Pancreas (tissue), 10 donors: ENCODE measurements around the gene F7. TPM values are rescaled to one million over a fixed set of nuclear protein-coding genes. Genes with fewer than 3 reads are reported as not detected.

Source experiments
- ATAC-seq, 4 donors: fragments of 200-7000 bp; cut with Tn5 transposase; one replicate each; pipeline versions ENCODE4 v1.8.0 to v1.9.1; 2020; ENCODE audit warnings: mild to moderate bottlenecking in 4 of 4, moderate library complexity in 4 of 4
- DNase-seq, 6 donors: peaks; one replicate each; pipeline ENCODE4 v3.0.0-alpha.2; 2020
- FAIRE-seq: peaks from 2 replicates; lab custom pipeline; 2012; peaks lifted over from hg19 to GRCh38; lab: Jason Lieb, UNC
- H3K27ac ChIP-seq, 4 donors: fragments of 200-600 bp; sonication (generic); 1 replicate in 3 of 4; 2 replicates in 1 of 4; pipeline versions ENCODE4 v1.5.0 to v1.8.0; 2020
- H3K27me3 ChIP-seq, 4 donors: fragments of 200-600 bp; one replicate each; pipeline ENCODE4 v1.8.0; 2021
- H3K36me3 ChIP-seq, 3 donors: fragments of 200-600 bp; sonication (generic) in 1 of 3; one replicate each; pipeline versions ENCODE4 v1.5.0 to v1.8.0; 2020 to 2021
- H3K4me1 ChIP-seq, 3 donors: fragments of 200-600 bp; one replicate each; pipeline ENCODE4 v1.8.0; 2021
- H3K4me3 ChIP-seq, 4 donors: fragments of 200-600 bp; sonication (generic) in 2 of 4; one replicate each; pipeline versions ENCODE4 v1.5.0 to v1.8.0; 2020 to 2021
- H3K9me3 ChIP-seq, 4 donors: fragments of 200-600 bp; one replicate each; pipeline ENCODE4 v1.8.0; 2021
- WGBS, 2 donors: extraction: QIAGEN DNeasy Blood & Tissue Kit; methylation state at CpG; one replicate each; pipeline ENCODE4 v1.1.7; 2013; 5-methylcytosine and 5-hydroxymethylcytosine counted together
- intact Hi-C, 3 donors: fragments of 100-400 bp; cut with DNase I; formaldehyde crosslinking; loops; one replicate each; pipeline versions ENCODE4 v1.11.1 to v1.14.2; 2022
- polyA plus RNA-seq, 2 donors: library from polyadenylated mRNA; stranded (reverse); fragments of 200-250 nt; gene quantifications; one replicate each; pipeline ENCODE4 v1.2.3, GENCODE V29; 2013
- total RNA-seq, 6 donors: library from RNA; stranded (reverse); fragmentation: NEBNext Ultra II Directional in 4 of 6; extraction: Animal tissue kit (Norgen Biotek cat#: 25700) in 4 of 6; gene quantifications; one replicate each; pipeline versions ENCODE4 v1.2.1 to v1.2.4, GENCODE V29; 2021 to 2023
- TF ChIP-seq, protein P1 (sequence below), 4 donors: fragments of 200-600 bp; sonication (generic) in 3 of 4; IDR thresholded peaks; one replicate each; pipeline versions ENCODE4 v1.5.0 to v1.8.0; 2021; ENCODE audit warnings: antibody characterized with exemption in 4 of 4
- donor health status: healthy with polysubstance abuse.
- donor health status: DM: no; HTN: no; CAD: no; lungs with moderate emphysema.
- donor health status: DM: no; HTN: no; CAD: no.
- donor health status: control.
- donor health status: control.
- donor health status: Bipolar disorder and iron deficiency.
- donor health status: DM: yes; HTN: yes; CAD: no.
- donor health status: DM: no; HTN: no; CAD: no.
- donor health status: DM: no; HTN: no; CAD: no.
- donor health status: DM: yes; HTN: yes; CAD: no.

Gene F7
- total and polyA plus RNA-seq, 8 donors: 0.13 to 0.96 (median 0.23) TPM; not detected in 2

DNA sequence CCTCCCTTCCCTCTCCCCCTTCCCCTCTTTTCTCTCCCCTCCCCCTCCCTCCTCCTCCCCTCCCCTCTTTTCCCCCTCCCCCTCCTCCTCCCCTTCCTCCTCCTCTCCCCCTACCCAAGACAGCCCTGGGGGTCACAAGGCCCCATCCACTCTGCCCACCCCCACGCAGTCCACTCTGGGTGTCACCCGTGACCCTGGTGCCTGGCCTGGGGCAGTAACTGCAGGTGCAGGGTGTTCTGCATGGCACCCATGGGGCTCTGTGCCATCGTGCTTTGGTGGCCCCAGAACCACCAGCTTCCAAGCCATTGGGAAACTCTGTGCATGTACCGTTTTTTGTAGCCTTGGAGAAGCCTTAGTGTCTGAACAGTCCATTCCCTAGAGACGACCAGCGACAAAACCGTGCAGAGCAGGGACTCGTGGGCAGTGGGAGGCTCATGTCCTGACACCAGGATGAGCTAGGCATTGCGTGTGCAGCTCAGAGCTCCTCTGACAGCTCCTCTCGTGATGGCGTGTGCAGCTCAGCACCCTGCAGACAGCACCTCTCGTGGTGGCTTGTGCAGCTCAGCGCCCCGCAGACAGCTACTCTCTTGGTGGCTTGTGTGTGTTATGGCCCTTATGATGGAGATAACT, 43.7 kb upstream of the F7 start:
- Histone ChIP-seq H3K4me1 (no peaks in the 10 kb centered on the region), H3K27me3 (no peaks in the 10 kb centered on the region), H3K36me3 (no peaks in the 10 kb centered on the region), H3K27ac (no peak overlapping the region), H3K4me3 (no peak overlapping the region), H3K9me3 (no peaks in the 10 kb centered on the region)
- 85 to 89% methylated on average over 14 of the region's 14 CpGs for WGBS, 2 donors
- FAIRE-seq: no peak
- DNase-seq: peak in 1 of 6 donors; percentile 34
- no peak for ATAC-seq
- intact Hi-C loops: no loop called here
- TF ChIP-seq, protein P1, sequence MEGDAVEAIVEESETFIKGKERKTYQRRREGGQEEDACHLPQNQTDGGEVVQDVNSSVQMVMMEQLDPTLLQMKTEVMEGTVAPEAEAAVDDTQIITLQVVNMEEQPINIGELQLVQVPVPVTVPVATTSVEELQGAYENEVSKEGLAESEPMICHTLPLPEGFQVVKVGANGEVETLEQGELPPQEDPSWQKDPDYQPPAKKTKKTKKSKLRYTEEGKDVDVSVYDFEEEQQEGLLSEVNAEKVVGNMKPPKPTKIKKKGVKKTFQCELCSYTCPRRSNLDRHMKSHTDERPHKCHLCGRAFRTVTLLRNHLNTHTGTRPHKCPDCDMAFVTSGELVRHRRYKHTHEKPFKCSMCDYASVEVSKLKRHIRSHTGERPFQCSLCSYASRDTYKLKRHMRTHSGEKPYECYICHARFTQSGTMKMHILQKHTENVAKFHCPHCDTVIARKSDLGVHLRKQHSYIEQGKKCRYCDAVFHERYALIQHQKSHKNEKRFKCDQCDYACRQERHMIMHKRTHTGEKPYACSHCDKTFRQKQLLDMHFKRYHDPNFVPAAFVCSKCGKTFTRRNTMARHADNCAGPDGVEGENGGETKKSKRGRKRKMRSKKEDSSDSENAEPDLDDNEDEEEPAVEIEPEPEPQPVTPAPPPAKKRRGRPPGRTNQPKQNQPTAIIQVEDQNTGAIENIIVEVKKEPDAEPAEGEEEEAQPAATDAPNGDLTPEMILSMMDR (IDR thresholded peaks at IDR 0.05): no peak

DNA sequence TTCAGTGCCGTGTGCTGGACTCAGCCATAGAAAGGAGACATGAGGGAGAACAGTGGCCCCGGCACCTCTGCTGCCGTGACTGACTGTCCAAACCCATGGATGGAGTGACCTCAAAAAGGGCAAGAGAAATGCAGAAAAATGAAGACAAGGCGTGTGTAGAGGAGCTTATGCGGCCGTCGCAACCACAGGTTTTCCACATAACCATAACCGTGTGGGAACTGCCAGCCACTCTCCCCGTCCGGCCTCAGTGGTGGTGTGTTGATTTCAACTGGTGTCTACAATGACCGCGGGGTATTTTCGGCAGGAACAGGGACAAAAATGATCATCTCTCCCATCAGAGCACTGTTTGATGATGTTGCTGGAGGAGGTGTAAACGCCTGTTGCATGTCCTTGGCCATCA, 42.9 kb upstream of the F7 start:
- ATAC-seq (no peak), DNase-seq (peak in 3 of 6 donors; percentile 8 to 25 (median 9)), FAIRE-seq (no peak)
- Histone ChIP-seq H3K27ac (no peak overlapping the region), H3K4me1 (no peaks in the 10 kb centered on the region), H3K36me3 (no peaks in the 10 kb centered on the region), H3K27me3 (no peaks in the 10 kb centered on the region), H3K4me3 (no peak overlapping the region), H3K9me3 (no peaks in the 10 kb centered on the region)
- 91 to 95% methylated on average over 14 of the region's 14 CpGs for WGBS, 2 donors
- TF ChIP-seq, protein P1 (IDR thresholded peaks at IDR 0.05): no peak
- intact Hi-C loops: no loop called here

DNA sequence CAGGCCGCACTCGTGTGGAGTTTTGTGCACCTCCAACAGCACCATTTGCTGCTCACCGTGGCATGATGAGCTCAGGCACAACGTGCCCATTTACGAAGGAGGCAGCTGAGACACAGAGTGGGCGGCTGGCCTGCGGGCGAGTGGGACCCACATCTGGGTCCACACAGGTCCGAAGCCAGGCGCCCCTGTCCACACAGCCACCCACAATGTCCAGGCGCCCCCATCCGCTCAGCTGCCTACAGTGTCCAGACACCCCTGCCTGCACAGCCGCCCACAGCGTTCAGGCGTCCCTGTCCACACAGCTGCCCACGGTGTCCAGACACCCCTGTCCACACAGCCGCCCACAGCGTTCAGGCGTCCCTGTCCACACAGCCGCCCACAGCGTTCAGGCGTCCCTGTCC, 42.5 kb upstream of the F7 start:
- Histone ChIP-seq H3K36me3 (no peaks in the 10 kb centered on the region), H3K4me3 (no peak overlapping the region), H3K27ac (no peak overlapping the region), H3K27me3 (no peaks in the 10 kb centered on the region), H3K4me1 (no peaks in the 10 kb centered on the region), H3K9me3 (no peaks in the 10 kb centered on the region)
- TF ChIP-seq, protein P1 (IDR thresholded peaks at IDR 0.05): no peak
- intact Hi-C loops: no loop called here
- DNase-seq (peak in 3 of 6 donors; percentile 15 to 53 (median 41)), ATAC-seq (no peak), FAIRE-seq (no peak)
- 92 to 94% methylated on average over 20 to 22 of the region's 22 CpGs for WGBS, 2 donors

DNA sequence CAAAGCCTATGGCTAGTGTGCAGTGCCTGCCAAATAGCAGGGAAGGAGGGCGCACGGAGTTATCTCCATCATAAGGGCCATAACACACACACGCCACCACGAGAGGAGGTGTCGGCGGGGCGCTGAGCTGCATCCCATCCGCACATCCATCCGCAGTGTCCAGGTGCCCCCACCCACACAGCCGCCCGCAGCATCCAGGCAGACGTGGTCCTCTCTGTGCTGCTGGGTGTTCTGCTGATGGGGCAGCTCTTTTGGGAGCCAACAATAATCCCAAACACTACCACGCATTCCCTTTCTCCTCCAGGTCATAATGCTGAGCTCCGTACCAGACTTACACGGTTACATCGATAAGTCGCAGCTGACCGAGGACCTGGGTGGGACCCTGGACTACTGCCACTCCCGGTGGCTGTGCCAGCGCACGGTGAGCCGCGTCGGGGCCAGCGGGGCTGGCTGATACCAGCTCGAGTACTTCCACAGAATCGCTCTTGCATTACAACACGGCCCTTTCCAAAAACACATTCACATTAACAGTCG, 41.5 kb upstream of the F7 start:
- FAIRE-seq: no peak
- TF ChIP-seq, protein P1 (IDR thresholded peaks at IDR 0.05): no peak

More for the DNA sequence above, 41.5 kb upstream of the F7 start:
- Histone ChIP-seq H3K4me3 (no peak overlapping the region), H3K36me3 (no peaks in the 10 kb centered on the region), H3K9me3 (no peaks in the 10 kb centered on the region), H3K27ac (no peak overlapping the region), H3K27me3 (no peaks in the 10 kb centered on the region), H3K4me1 (no peaks in the 10 kb centered on the region)
- DNase-seq (peak in 3 of 6 donors; percentile 2 to 32 (median 28)), ATAC-seq (peak in 1 of 4 donors; percentile 54)
- 87 to 91% methylated on average over 28 to 29 of the region's 29 CpGs for WGBS, 2 donors
- intact Hi-C loops: no loop called here
